ENCODE results near the gene USP32.
"Not testable (repeated sequence)": the region's sequence is repeated elsewhere in the genome, so short reads cannot be mapped to it uniquely, and the experiment has no call there.

USP32 gene

DNA sequence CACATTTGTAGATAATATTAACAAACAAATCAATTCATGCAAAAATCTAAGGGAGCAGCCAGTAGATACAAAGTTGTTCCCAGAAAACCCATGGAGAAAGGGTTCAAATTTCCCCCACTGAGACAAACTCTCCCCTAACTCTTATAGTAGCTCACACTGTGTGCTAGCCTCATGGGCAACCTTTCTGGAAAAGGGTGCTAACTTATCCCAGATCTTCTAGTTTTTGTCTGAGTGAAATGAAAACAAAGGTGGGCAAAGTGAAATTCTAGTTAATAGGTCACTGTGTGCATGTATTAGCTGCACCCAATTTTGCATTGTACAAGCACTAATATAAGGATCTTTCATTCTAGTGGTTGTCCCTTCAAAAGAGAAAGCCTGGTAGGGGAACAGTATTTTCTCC is 9.9 kb upstream of the USP32 start:
- DNase-seq, result no peak

DNA sequence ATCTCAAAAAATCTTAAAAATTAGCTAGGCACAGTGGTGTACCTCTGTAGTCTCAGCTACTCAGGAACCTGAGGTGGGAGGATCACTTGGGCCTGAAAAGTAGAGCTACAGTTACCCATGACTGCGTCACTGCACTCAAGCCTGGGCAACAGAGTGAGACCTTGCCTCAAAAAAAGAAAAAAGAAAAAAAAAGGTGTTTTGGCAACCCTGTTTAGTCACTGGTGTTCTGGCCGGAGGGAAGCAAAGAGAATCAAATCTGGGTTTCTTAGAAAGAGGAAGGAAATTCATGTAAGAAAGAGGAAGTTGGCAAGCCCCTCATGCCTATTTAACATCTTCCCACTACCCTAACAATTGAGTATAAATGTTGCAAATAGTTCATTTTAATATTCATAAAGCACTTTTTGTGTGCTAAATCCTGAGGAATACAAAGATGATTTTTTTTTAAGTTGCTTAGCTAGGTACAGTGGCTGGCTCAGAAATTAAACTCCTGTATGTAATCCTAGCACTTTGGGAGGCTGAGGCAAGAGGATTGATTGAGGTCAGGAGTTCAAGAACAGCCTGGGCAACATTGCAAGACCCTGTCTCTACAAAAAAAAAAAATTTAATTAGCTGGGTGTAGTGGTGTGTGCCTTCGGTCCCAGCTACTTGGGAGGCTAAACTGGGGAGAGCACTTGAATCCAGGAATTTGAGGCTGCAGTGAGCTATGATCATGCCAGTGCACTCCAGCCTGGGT is 6.5 kb upstream of the USP32 start:
- DNase-seq, result no peak

GRCh38 chr17:60396412-60396811 is 4.5 kb upstream of the USP32 start:
- DNase-seq, result no peak

GRCh38 chr17:60395508-60396065 is 3.7 kb upstream of the USP32 start:
- DNase-seq, result no peak

DNA sequence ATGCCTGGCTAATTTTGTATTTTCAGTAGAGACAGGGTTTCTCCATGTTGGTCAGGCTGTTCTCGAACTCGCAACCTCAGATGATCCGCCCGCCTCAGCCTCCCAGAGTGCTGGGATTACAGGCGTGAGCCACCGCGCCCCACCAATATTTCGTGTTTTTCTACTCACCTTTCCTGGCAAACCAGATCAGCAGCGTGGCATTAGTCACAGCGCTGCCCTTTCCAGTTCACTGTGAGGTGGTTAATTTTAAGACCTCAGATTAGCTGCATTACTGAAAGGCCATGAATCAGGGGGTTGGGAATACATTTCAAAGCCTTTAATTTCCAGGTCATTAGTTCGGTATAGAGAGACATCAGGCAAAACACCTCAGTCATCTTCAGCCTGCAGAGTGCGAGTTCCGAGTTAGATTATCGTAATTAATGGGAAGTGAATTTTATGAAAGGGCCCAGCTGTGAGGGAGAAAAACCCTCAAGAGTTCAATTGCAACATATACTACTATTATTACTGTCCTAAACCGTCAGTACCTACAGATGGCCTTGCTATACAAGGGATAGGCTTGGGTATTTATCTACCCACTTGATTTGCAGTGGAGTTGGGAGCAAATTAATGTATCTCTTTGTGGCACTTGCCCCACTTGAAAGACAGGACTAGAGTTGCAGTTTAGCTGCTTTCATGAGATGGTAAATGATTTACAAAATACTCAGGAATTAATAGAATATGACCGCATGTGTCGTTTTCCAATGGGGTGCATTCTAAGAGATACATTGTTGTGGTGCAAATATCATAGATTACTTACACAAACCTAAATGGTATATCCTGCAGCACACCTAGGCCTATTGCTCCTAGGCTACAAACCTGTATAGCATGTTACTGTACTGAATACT is 2.1 kb upstream of the USP32 start:
- DNase-seq, result no peak

DNA sequence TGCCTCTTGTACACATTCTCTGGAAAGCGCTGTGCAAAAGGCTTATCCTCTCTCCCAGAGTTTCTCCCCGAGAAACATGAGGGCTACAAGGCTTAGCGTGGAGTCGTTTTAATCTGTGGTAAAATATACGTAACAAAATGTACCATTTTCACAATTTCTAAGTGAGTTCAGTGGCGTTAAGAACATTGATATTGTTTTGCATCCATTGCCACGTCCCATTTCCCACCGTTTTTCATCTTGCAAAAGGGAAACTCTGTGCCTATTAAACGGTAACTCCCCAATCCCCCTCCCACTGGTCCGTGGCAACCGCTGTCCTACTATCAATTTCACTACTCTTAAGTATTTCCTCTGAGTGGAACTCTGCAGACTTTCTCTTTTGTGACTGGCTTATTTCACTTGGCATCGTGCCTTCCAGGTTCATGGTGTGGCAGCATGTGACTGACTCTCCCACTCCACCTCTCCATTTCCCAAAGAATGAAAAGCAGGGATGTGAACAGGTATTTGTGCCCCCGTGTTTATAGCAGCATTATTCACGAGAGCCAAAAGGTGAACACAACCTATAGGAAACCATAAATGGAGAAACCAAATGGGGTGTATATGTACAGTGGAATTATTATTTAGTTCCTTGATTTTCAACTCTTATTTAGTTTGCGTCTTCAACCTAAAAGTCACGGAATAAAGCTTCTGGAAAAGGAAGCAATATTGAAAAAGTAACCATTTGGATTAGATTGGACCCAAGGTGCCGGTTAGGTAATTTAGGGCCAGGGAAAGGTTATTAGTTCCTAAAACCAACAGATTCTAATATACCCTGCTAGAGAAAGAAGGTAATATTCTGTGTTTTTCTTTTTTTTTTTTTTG is 1.1 kb upstream of the USP32 start:
- peak; percentile 49 for DNase-seq

GRCh38 chr17:60391471-60392041 is 377 bp downstream of the USP32 start:
- no peak for DNase-seq

DNA sequence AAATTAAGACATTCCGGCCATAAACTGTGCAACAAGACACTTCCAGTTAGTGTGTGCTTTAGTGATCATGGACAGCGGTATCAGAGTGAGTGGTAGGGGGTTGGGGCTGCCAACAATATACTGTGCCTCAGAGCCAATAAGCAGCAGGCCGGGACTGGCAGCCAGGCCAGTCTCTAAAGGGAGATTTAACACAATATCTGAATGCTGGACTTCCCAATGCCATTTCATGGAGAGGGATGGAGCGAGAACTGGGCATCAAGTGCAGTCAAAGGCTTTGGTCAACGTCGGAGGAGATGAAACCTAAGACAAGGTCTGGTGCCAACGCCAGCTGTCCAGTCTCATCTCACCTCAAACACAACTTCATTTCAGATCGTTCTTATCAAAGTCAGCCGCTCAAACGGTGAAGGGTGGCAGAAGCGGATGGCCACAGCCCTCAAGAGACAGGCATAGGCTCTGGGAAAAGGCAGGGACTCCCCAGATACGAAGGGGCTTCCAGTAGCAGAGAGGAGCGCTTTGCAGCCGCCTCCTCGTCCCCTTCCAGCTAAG is 935 bp downstream of the USP32 start:
- DNase-seq, result peak; percentile 13

GRCh38 chr17:60390186-60390585 is 1.7 kb downstream of the USP32 start:
- DNase-seq, result no peak

DNA sequence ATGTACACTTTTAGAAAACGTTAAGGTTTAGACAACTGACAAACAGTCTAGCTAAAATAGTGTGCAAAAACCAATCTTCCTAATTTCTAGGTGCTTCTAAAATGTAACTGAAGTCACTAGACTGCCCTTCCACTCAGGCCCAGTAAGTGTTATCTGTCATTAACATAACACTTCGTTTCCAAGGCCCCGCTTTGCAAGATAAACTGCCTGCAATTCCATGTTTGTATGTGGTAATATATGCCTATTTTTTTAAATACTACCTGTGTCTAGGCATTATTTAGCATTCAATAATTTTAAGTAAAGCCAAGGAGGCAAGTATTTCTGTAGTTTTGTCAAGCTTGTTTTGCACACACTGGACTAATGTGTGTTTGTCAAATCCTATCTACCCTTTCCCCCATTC is 3.2 kb downstream of the USP32 start:
- no peak for DNase-seq

DNA sequence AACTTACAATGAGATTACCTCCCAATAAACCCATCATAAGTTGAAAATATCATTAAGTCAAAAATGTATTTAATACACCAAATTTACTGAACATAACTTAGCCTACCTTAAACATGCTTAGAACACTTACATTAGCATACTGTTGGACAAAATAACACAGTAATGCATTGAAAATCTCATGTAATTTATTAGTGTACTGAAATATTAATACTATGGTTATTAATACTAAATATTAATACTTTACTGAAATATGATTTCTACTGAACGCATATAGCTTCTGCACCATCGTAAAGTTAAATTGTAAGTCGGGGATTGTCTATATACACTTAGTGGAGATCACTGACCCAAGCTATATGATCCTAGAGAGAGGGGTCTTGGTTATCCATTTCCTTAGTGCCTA is 4.3 kb downstream of the USP32 start:
- no peak for DNase-seq

- no peak for DNase-seq
Measured at GRCh38 chr17:60386147-60387058, 5.5 kb downstream of the USP32 start.

DNA sequence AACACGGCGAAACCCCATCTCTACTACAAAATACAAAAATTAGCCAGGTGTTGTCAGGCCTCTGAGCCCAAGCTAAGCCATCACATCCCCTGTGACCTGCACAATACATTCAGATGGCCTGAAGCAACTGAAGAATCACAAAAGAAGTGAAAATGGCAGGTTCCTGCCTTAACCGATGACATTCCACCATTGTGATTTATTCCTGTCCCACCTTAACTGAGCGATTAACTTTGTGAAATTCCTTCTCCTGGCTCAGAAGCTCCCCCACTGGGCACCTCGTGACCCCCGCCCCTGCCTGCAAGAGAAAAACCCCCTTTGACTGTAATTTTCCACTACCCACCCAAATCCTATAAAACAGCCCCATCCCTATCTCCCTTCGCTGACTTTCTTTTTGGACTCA is 7.0 kb downstream of the USP32 start:
- not testable (repeated sequence) for DNase-seq

GRCh38 chr17:60383379-60383778 is 8.6 kb downstream of the USP32 start:
- DNase-seq, result no peak

GRCh38 chr17:60381958-60382357 is 10.0 kb downstream of the USP32 start:
- DNase-seq, result no peak

DNA sequence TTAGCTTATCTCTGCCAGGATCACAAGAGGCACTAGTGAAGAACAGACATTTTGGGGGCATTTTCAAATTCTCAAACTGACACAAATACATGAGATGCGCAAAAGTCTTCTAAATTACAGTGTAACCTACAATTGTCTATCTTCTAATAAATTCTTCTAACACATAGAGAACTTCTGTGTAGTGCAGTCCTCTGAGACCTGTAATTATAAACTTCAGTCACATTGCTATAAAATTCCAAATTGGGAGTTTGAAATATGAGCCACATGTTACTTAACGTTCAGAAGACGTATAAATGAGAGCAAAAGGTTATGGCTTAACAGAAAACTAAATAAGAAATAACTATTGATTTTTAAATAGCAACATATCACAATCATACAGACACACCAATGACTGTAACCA is 12.5 kb downstream of the USP32 start:
- not testable (repeated sequence) for DNase-seq

- not testable (repeated sequence) for DNase-seq
Measured at GRCh38 chr17:60378187-60378586, 13.7 kb downstream of the USP32 start.

DNA sequence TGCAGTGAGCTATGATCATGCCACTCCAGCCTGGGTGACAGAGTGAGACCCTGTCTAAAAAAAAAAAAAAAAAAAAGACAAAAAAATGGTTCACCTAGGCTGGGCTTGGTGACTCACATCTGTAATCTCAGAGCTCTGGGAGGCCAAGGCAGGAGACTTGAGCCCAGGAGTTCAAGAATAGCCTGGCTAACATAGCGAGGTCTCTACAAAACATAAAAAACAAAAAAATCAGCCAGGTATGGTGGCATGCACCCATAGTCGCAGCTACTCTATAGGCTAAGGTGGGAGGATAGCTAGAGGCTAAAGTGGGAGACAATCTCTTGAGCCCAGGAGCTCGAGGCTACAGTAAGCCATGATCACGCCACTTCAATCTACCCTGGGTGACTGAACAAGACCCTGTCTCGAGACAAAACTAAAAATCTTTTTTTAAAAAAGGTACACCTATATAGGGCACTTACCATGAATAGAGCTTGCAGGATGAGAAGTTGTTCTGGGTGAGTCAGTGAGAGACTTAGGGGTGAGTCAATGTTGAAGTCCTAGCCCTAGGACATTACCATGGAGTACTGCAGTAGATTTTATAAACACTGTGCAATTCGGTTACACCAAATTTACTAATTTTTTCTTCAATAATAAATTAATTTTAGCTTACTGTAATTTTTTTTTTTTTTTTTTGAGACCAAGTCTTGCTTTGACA is 19.0 kb downstream of the USP32 start:
- no peak for DNase-seq

- no peak for DNase-seq
Measured at GRCh38 chr17:60371818-60372510, 20.0 kb downstream of the USP32 start.

DNA sequence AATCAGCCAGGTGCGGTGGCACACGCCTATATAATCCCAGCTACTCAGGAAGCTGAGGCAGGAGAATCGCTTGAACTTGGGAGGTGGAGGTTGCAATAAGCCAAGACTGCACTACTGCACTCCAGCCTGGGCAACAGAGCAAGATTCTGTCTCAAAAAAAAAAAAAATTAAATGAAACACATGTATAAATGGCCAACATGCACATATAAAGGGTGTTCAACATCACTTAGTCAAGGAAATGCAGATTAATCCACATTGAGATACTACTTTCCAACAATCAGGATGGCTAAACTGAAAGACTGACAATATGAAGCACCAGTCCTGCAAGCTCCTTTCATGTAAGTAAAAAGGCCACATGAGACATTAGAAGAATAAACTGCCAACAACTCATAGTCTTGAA is 20.5 kb downstream of the USP32 start:
- DNase-seq, result no peak
